ENCODE data around the gene UBE2E2.

UBE2E2 gene

GRCh38 chr3:23601091-23601822 is 398.1 kb downstream of the UBE2E2 start:
- no peak for DNase-seq (ENCODE audit: low read depth)
- no peak for TF ChIP-seq CTCF (IDR thresholded peaks at IDR 0.05; ENCODE audit: insufficient read depth, low read depth, low read length, missing control alignments)
- H3K4me3 ChIP-seq (ENCODE audit: low read depth, low read length): no peak overlapping the region

- no peak for DNase-seq (ENCODE audit: low read depth)
- no peak overlapping the region for H3K4me3 ChIP-seq (ENCODE audit: low read depth, low read length)
- TF ChIP-seq CTCF (IDR thresholded peaks at IDR 0.05; ENCODE audit: insufficient read depth, low read depth, low read length, missing control alignments): no peak
Observed at GRCh38 chr3:23602971-23603370, 399.8 kb downstream of the UBE2E2 start.

GRCh38 chr3:23607184-23607847 is 404.2 kb downstream of the UBE2E2 start:
- no peak for DNase-seq (ENCODE audit: low read depth)
- no peak overlapping the region for H3K4me3 ChIP-seq (ENCODE audit: low read depth, low read length)
- no peak for TF ChIP-seq CTCF (IDR thresholded peaks at IDR 0.05; ENCODE audit: insufficient read depth, low read depth, low read length, missing control alignments)

- no peak for TF ChIP-seq CTCF (IDR thresholded peaks at IDR 0.05; ENCODE audit: insufficient read depth, low read depth, low read length, missing control alignments)
- no peak for DNase-seq (ENCODE audit: low read depth)
- no peak overlapping the region for H3K4me3 ChIP-seq (ENCODE audit: low read depth, low read length)
Observed at GRCh38 chr3:23608650-23609049, 405.5 kb downstream of the UBE2E2 start.

- no peak for TF ChIP-seq CTCF (IDR thresholded peaks at IDR 0.05; ENCODE audit: insufficient read depth, low read depth, low read length, missing control alignments)
- peak; percentile 11 for DNase-seq (ENCODE audit: low read depth)
- H3K4me3 ChIP-seq (ENCODE audit: low read depth, low read length): no peak overlapping the region
Observed at GRCh38 chr3:23611737-23612295, 408.7 kb downstream of the UBE2E2 start.

- no peak for DNase-seq (ENCODE audit: low read depth)
- no peak overlapping the region for H3K4me3 ChIP-seq (ENCODE audit: low read depth, low read length)
- no peak for TF ChIP-seq CTCF (IDR thresholded peaks at IDR 0.05; ENCODE audit: insufficient read depth, low read depth, low read length, missing control alignments)
Observed at GRCh38 chr3:23612296-23612891, 409.3 kb downstream of the UBE2E2 start.
